RWPE1 (cell line): Measurements from ENCODE around the gene RPN1.
"Not testable (repeated sequence)": the region's sequence is repeated elsewhere in the genome, so short reads cannot be mapped to it uniquely, and the experiment has no call there.

Experiments
- CTCF ChIA-PET: fragments of 350-600 bp; sonication (Branson Sonifier 250); formaldehyde crosslinking; extraction: SDS; loops from one replicate; lab custom pipeline; 2021; lab: Yijun Ruan, JAX
- POLR2A ChIA-PET: fragments of 400-600 bp; formaldehyde crosslinking; extraction: SDS; loops from one replicate; lab custom pipeline; 2020; ENCODE audit warnings: antibody characterized with exemption; ENCODE audit not compliant: low non-redundant PET; lab: Yijun Ruan, JAX
- DNase-seq: peaks from one replicate; pipeline ENCODE4 v3.0.0; 2012; ENCODE audit warnings: low spot score
- H3K27ac ChIP-seq: fragments of 450-650 bp; 2 replicates; pipeline ENCODE4 v1.5.1; 2017
- CTCF ChIP-seq: fragments of 450-650 bp; conservative IDR thresholded peaks from 2 replicates; pipeline ENCODE4 v1.5.1; 2017; ENCODE audit warnings: low read depth, mild to moderate bottlenecking

RPN1 gene

GRCh38 chr3:128674161-128674784 lies 23.7 kb upstream of the RPN1 start:
- TF ChIP-seq CTCF: no peak
- POLR2A ChIA-PET: no interaction called here
- DNase-seq: no peak
- CTCF ChIA-PET: interaction anchor here (0.6 to 1.1 kb wide), 2 partner anchors 12 to 65 kb away, joined by 3 to 5 read pairs; no protein-coding TSS in a partner anchor
- no peak overlapping the region for H3K27ac ChIP-seq

- ChIA-PET CTCF (no interaction called here), POLR2A (no interaction called here)
- DNase-seq: no peak
Observed at GRCh38 chr3:128667641-128668040, 17.0 kb upstream of the RPN1 start.

GRCh38 chr3:128665362-128666021 lies 14.9 kb upstream of the RPN1 start:
- DNase-seq: no peak
- H3K27ac ChIP-seq: no peak overlapping the region
- CTCF ChIA-PET: interaction anchor here (0.6 to 0.7 kb wide), 2 partner anchors 48 to 260 kb away, joined by 5 read pairs; no protein-coding TSS in a partner anchor
- no peak for TF ChIP-seq CTCF
- POLR2A ChIA-PET: no interaction called here

More at GRCh38 chr3:128667641-128668040, 17.0 kb upstream of the RPN1 start:
- H3K27ac ChIP-seq: no peak overlapping the region
- no peak for TF ChIP-seq CTCF

GRCh38 chr3:128663151-128663550 lies 12.5 kb upstream of the RPN1 start:
- CTCF ChIA-PET: interaction anchor here (0.6 to 1.2 kb wide), 2 partner anchors 17 to 365 kb away, joined by 3 to 5 read pairs; no protein-coding TSS in a partner anchor
- POLR2A ChIA-PET: no interaction called here

GRCh38 chr3:128655531-128655930 lies 4.9 kb upstream of the RPN1 start:
- DNase-seq: no peak
- ChIA-PET POLR2A (no interaction called here), CTCF (interaction anchor here (0.7 kb wide), 1 partner anchor 203 kb away, joined by 6 read pairs; no protein-coding TSS in a partner anchor)
- no peak for TF ChIP-seq CTCF
- H3K27ac ChIP-seq: no peak overlapping the region

More at GRCh38 chr3:128663151-128663550, 12.5 kb upstream of the RPN1 start:
- no peak for DNase-seq
- TF ChIP-seq CTCF: no peak
- no peak overlapping the region for H3K27ac ChIP-seq

GRCh38 chr3:128653993-128654805 lies 3.6 kb upstream of the RPN1 start:
- H3K27ac ChIP-seq, DNase-seq, POLR2A ChIA-PET: not testable (repeated sequence)
- CTCF ChIA-PET: interaction anchor here (0.6 to 0.9 kb wide), 3 partner anchors 21 to 559 kb away, joined by 3 read pairs; no protein-coding TSS in a partner anchor

GRCh38 chr3:128653383-128653992 lies 2.9 kb upstream of the RPN1 start:
- POLR2A ChIA-PET: not testable (repeated sequence)

More at GRCh38 chr3:128653383-128653992, 2.9 kb upstream of the RPN1 start:
- H3K27ac ChIP-seq, DNase-seq, CTCF ChIA-PET: not testable (repeated sequence)
